HEK293 (cell line): ENCODE data around the gene OR7D2.

ENCODE experiments used
- CTCF ChIA-PET: fragments of 350-600 bp; formaldehyde crosslinking; extraction: SDS; loops from one replicate; lab custom pipeline; 2021; ENCODE audit warnings: antibody characterized with exemption; lab: Yijun Ruan, JAX
- POLR2A ChIA-PET: fragments of 300-600 bp; formaldehyde crosslinking; extraction: SDS; loops from one replicate; lab custom pipeline; 2020; ENCODE audit warnings: antibody characterized with exemption, inconsistent platforms; lab: Yijun Ruan, JAX
- H3K27ac ChIP-seq: fragments of 200-500 bp; sonication (Bioruptor generic); 2 replicates; pipeline ENCODE4 v1.5.1; 2014; ENCODE audit warnings: low read depth, low read length, control low read depth, inconsistent platforms; ENCODE audit errors: extremely low read depth
- H3K36me3 ChIP-seq, 2 experiments: fragments of 200-500 bp in 1 of 2; sonication (Bioruptor generic) in 1 of 2; 1 replicate in 1 of 2; 2 replicates in 1 of 2; pipeline ENCODE4 v1.5.1; 2014 to 2017; ENCODE audit warnings: inconsistent platforms in 2 of 2, low read length in 2 of 2; ENCODE audit not compliant: control insufficient read depth in 2 of 2, insufficient read depth in 1 of 2
- H3K4me1 ChIP-seq: fragments of 200-500 bp; sonication (Bioruptor generic); 2 replicates; pipeline ENCODE4 v1.5.1; 2014; ENCODE audit warnings: mild to moderate bottlenecking, low read length, inconsistent platforms; ENCODE audit not compliant: control insufficient read depth, insufficient read depth
- H3K4me3 ChIP-seq: 2 replicates; pipeline ENCODE4 v1.5.1; 2011; ENCODE audit warnings: low read depth, mild to moderate bottlenecking, control low read depth, low read length, moderate library complexity
- H3K9me3 ChIP-seq: fragments of 200-500 bp; sonication (Bioruptor generic); 2 replicates; pipeline ENCODE4 v1.5.1; 2014; ENCODE audit warnings: low read depth, low read length, inconsistent platforms; ENCODE audit not compliant: control insufficient read depth, insufficient read depth
- GFI1B ChIP-seq: fragments of 450-650 bp; formaldehyde crosslinking; IDR thresholded peaks from 2 replicates; pipeline ENCODE4 v1.5.1; 2016; ENCODE audit warnings: missing biosample characterization, missing genetic modification characterization
- KLF10 ChIP-seq: fragments of 450-650 bp; IDR thresholded peaks from 2 replicates; pipeline ENCODE4 v1.5.1; 2018; ENCODE audit warnings: missing biosample characterization, mild to moderate bottlenecking, missing genetic modification characterization
- KLF8 ChIP-seq: fragments of 450-650 bp; formaldehyde crosslinking; IDR thresholded peaks from 2 replicates; pipeline ENCODE4 v1.5.1; 2016; ENCODE audit warnings: missing biosample characterization, missing genetic modification characterization
- SALL2 ChIP-seq: fragments of 450-650 bp; formaldehyde crosslinking; IDR thresholded peaks from 2 replicates; pipeline ENCODE4 v1.5.0; 2017; ENCODE audit warnings: missing biosample characterization, mild to moderate bottlenecking, missing genetic modification characterization, borderline replicate concordance
- SETDB1 ChIP-seq: IDR thresholded peaks from one replicate; pipeline ENCODE4 v1.6.1; 2017; ENCODE audit warnings: mild to moderate bottlenecking, low read length, moderate library complexity, mixed read lengths; ENCODE audit not compliant: insufficient read length
- SP7 ChIP-seq: fragments of 450-650 bp; formaldehyde crosslinking; IDR thresholded peaks from 2 replicates; pipeline ENCODE4 v1.5.1; 2016; ENCODE audit warnings: missing biosample characterization, missing genetic modification characterization
- ZNF133 ChIP-seq: fragments of 450-650 bp; formaldehyde crosslinking; IDR thresholded peaks from 2 replicates; pipeline ENCODE4 v1.5.1; 2016; ENCODE audit warnings: missing biosample characterization, missing genetic modification characterization
- ZNF19 ChIP-seq: fragments of 450-650 bp; formaldehyde crosslinking; IDR thresholded peaks from 2 replicates; pipeline ENCODE4; 2016; ENCODE audit warnings: missing biosample characterization, missing genetic modification characterization, low read depth
- ZNF2 ChIP-seq: fragments of 450-650 bp; formaldehyde crosslinking; IDR thresholded peaks from 2 replicates; pipeline ENCODE4 v1.5.1; 2016; ENCODE audit warnings: missing biosample characterization, missing genetic modification characterization
- ZNF354C ChIP-seq: fragments of 450-650 bp; formaldehyde crosslinking; IDR thresholded peaks from 2 replicates; pipeline ENCODE4 v1.5.1; 2016; ENCODE audit warnings: missing biosample characterization, missing genetic modification characterization, low read depth, borderline replicate concordance
- ZNF48 ChIP-seq: fragments of 450-650 bp; formaldehyde crosslinking; IDR thresholded peaks from 2 replicates; pipeline ENCODE4 v1.5.1; 2016; ENCODE audit warnings: missing biosample characterization, missing genetic modification characterization
- ZNF596 ChIP-seq: fragments of 450-650 bp; IDR thresholded peaks from 2 replicates; pipeline ENCODE4 v1.5.0; 2018; ENCODE audit warnings: missing biosample characterization, mild to moderate bottlenecking, missing genetic modification characterization, moderate library complexity
- ZNF629 ChIP-seq: fragments of 450-650 bp; formaldehyde crosslinking; IDR thresholded peaks from 2 replicates; pipeline ENCODE4 v1.5.1; 2017; ENCODE audit warnings: missing biosample characterization, missing genetic modification characterization
- ZNF768 ChIP-seq: fragments of 450-650 bp; formaldehyde crosslinking; IDR thresholded peaks from 2 replicates; pipeline ENCODE4 v1.5.1; 2018; ENCODE audit warnings: missing biosample characterization, mild to moderate bottlenecking, missing genetic modification characterization
- ZNF837 ChIP-seq: fragments of 450-650 bp; formaldehyde crosslinking; IDR thresholded peaks from 2 replicates; pipeline ENCODE4 v1.5.1; 2016; ENCODE audit warnings: missing biosample characterization, missing genetic modification characterization
- TF ChIP-seq, protein P1 (sequence below): fragments of 450-650 bp; formaldehyde crosslinking; IDR thresholded peaks from 2 replicates; pipeline ENCODE4 v1.5.1; 2016; ENCODE audit warnings: missing biosample characterization, missing genetic modification characterization
- TF ChIP-seq, protein P2 (sequence below): fragments of 450-650 bp; formaldehyde crosslinking; IDR thresholded peaks from 2 replicates; pipeline ENCODE4 v1.5.1; 2016; ENCODE audit warnings: missing biosample characterization, missing genetic modification characterization
- TF ChIP-seq, protein P3 (sequence below): fragments of 450-650 bp; formaldehyde crosslinking; IDR thresholded peaks from 2 replicates; pipeline ENCODE4 v1.5.1; 2016; ENCODE audit warnings: missing biosample characterization, missing genetic modification characterization
- TF ChIP-seq, protein P4 (sequence below): fragments of 450-650 bp; formaldehyde crosslinking; IDR thresholded peaks from 2 replicates; pipeline ENCODE4 v1.5.1; 2016; ENCODE audit warnings: missing biosample characterization, missing genetic modification characterization
- TF ChIP-seq, protein P5 (sequence below): fragments of 450-650 bp; formaldehyde crosslinking; IDR thresholded peaks from 2 replicates; pipeline ENCODE4 v1.5.1; 2017; ENCODE audit warnings: missing biosample characterization, missing genetic modification characterization
- TF ChIP-seq, protein P6 (sequence below): fragments of 450-650 bp; formaldehyde crosslinking; IDR thresholded peaks from 2 replicates; pipeline ENCODE4; 2016; ENCODE audit warnings: missing biosample characterization, missing genetic modification characterization
- TF ChIP-seq, protein P7 (sequence below): fragments of 450-650 bp; formaldehyde crosslinking; IDR thresholded peaks from 2 replicates; pipeline ENCODE4 v1.5.1; 2016; ENCODE audit warnings: missing biosample characterization, missing genetic modification characterization

OR7D2 gene

DNA sequence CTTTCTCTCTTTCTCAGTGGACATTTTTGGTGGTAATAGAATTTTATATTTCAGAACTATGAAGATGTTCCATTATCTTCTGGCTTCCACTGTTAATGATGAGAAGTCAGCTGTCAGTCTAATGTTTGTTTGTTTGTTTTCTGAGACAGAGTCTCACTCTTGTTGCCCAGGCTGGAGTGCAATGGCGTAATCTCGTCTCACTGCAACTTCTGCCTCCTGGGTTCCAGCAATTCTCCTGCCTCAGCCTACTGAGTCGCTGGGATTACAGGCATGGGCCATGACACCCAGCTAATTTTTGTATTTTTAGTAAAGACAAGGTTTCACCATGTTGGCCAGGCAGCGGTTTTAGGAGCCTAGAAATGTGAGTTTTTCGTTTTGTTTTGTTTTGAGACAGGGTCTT is 33.9 kb upstream of the OR7D2 start:
- H3K36me3 ChIP-seq: peaks cover 4 to 55% of the 10 kb centered on the region in 2 experiments; a peak in 2 of 3 replicates
- ChIA-PET POLR2A (no interaction called here), CTCF (no interaction called here)
- H3K9me3 ChIP-seq: no peaks in the 10 kb centered on the region
- H3K4me3 ChIP-seq: no peak overlapping the region
- H3K4me1 ChIP-seq: no peaks in the 10 kb centered on the region
- TF ChIP-seq SETDB1: peak; percentile 92
- TF ChIP-seq, protein P1, sequence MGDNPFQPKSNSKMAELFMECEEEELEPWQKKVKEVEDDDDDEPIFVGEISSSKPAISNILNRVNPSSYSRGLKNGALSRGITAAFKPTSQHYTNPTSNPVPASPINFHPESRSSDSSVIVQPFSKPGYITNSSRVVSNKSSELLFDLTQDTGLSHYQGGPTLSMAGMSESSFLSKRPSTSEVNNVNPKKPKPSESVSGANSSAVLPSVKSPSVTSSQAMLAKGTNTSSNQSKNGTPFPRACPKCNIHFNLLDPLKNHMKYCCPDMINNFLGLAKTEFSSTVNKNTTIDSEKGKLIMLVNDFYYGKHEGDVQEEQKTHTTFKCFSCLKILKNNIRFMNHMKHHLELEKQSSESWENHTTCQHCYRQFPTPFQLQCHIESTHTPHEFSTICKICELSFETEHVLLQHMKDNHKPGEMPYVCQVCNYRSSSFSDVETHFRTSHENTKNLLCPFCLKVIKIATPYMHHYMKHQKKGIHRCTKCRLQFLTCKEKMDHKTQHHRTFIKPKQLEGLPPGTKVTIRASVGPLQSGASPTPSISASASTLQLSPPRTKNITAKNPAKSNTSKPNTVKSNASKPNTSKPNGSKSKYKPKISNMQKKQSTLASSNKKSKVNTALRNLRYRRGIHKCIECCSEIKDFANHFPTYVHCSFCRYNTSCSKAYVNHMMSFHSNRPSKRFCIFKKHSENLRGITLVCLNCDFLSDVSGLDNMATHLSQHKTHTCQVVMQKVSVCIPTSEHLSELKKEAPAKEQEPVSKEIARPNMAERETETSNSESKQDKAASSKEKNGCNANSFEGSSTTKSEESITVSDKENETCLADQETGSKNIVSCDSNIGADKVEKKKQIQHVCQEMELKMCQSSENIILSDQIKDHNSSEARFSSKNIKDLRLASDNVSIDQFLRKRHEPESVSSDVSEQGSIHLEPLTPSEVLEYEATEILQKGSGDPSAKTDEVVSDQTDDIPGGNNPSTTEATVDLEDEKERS (tag by site-specific recombination): peak; percentile 82
- TF ChIP-seq, protein P2, sequence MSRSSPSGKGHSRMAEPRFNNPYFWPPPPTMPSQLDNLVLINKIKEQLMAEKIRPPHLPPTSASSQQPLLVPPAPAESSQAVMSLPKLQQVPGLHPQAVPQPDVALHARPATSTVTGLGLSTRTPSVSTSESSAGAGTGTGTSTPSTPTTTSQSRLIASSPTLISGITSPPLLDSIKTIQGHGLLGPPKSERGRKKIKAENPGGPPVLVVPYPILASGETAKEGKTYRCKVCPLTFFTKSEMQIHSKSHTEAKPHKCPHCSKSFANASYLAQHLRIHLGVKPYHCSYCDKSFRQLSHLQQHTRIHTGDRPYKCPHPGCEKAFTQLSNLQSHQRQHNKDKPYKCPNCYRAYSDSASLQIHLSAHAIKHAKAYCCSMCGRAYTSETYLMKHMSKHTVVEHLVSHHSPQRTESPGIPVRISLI (tag by site-specific recombination): no peak
- TF ChIP-seq, all 188 proteins: peak for 2
- no peak overlapping the region for H3K27ac ChIP-seq

DNA sequence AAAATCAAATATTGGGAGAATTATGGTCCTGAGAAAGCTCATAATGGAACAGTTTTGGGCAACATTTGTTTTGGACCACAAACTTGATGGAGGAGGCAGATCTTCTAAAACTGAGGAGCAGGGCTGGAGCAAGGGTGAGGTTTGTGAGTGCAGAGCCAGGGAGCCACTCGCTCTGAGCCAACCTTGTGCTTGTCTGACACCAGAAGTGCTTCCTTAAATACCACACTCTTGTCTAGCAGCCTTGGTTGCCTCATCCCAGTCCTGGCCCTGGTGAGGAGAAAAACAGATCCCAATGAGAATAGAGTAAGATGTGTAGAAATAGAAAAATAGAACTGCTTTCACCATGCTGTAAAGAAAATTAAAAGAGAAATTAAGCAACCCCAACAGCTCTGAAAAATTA is 31.9 kb upstream of the OR7D2 start:
- no peaks in the 10 kb centered on the region for H3K9me3 ChIP-seq
- H3K36me3 ChIP-seq: peaks cover under 1 to 65% of the 10 kb centered on the region in 2 experiments; a peak in 2 of 3 replicates
- no peak overlapping the region for H3K4me3 ChIP-seq
- POLR2A ChIA-PET: no interaction called here
- H3K4me1 ChIP-seq: no peaks in the 10 kb centered on the region
- no peak overlapping the region for H3K27ac ChIP-seq
- CTCF ChIA-PET: interaction anchor here (0.5 kb wide), 1 partner anchor 8 kb away, joined by 3 read pairs; no protein-coding TSS in a partner anchor
- TF ChIP-seq SP7 (tag by site-specific recombination) (no peak), ZNF48 (tag by site-specific recombination) (no peak), ZNF837 (tag by site-specific recombination) (no peak), ZNF354C (no peak), ZNF629 (tag by site-specific recombination) (no peak), ZNF596 (tag by site-specific recombination) (no peak), ZNF768 (no peak), KLF10 (no peak), ZNF19 (tag by site-specific recombination) (no peak), ZNF2 (no peak), SALL2 (no peak), ZNF133 (tag by site-specific recombination) (no peak), KLF8 (no peak), GFI1B (no peak)
- TF ChIP-seq, protein P3, sequence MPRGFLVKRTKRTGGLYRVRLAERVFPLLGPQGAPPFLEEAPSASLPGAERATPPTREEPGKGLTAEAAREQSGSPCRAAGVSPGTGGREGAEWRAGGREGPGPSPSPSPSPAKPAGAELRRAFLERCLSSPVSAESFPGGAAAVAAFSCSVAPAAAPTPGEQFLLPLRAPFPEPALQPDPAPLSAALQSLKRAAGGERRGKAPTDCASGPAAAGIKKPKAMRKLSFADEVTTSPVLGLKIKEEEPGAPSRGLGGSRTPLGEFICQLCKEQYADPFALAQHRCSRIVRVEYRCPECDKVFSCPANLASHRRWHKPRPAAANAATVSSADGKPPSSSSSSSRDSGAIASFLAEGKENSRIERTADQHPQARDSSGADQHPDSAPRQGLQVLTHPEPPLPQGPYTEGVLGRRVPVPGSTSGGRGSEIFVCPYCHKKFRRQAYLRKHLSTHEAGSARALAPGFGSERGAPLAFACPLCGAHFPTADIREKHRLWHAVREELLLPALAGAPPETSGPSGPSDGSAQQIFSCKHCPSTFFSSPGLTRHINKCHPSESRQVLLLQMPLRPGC (tag by site-specific recombination): no peak
- TF ChIP-seq, protein P4, sequence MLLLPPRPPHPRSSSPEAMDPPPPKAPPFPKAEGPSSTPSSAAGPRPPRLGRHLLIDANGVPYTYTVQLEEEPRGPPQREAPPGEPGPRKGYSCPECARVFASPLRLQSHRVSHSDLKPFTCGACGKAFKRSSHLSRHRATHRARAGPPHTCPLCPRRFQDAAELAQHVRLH (tag by site-specific recombination): no peak
- TF ChIP-seq, protein P5, sequence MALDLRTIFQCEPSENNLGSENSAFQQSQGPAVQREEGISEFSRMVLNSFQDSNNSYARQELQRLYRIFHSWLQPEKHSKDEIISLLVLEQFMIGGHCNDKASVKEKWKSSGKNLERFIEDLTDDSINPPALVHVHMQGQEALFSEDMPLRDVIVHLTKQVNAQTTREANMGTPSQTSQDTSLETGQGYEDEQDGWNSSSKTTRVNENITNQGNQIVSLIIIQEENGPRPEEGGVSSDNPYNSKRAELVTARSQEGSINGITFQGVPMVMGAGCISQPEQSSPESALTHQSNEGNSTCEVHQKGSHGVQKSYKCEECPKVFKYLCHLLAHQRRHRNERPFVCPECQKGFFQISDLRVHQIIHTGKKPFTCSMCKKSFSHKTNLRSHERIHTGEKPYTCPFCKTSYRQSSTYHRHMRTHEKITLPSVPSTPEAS (tag by site-specific recombination): no peak
- TF ChIP-seq, protein P6, sequence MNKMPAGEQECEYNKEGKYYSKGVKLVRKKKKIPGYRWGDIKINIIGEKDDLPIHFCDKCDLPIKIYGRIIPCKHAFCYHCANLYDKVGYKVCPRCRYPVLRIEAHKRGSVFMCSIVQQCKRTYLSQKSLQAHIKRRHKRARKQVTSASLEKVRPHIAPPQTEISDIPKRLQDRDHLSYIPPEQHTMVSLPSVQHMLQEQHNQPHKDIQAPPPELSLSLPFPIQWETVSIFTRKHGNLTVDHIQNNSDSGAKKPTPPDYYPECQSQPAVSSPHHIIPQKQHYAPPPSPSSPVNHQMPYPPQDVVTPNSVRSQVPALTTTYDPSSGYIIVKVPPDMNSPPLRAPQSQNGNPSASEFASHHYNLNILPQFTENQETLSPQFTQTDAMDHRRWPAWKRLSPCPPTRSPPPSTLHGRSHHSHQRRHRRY (tag by site-specific recombination): no peak
- TF ChIP-seq, protein P7, sequence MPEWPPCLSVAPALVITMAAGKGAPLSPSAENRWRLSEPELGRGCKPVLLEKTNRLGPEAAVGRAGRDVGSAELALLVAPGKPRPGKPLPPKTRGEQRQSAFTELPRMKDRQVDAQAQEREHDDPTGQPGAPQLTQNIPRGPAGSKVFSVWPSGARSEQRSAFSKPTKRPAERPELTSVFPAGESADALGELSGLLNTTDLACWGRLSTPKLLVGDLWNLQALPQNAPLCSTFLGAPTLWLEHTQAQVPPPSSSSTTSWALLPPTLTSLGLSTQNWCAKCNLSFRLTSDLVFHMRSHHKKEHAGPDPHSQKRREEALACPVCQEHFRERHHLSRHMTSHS (tag by site-specific recombination): no peak
